Measurements from ENCODE around the gene RELL2.

The RELL2 gene

GRCh38 chr5:141686648-141687416 is 50.0 kb downstream of the RELL2 start:
- CTCF ChIA-PET, result interaction anchor here (0.8 kb wide), 1 partner anchor 274 kb away, joined by 3 read pairs; no protein-coding TSS in a partner anchor
- TF ChIP-seq FOXK2 (IDR thresholded peaks at IDR 0.05) (no peak), PKNOX1 (IDR thresholded peaks at IDR 0.05) (no peak), BHLHE40 (IDR thresholded peaks at IDR 0.05; ENCODE audit: borderline replicate concordance) (no peak), CTBP1 (IDR thresholded peaks at IDR 0.05; ENCODE audit: borderline replicate concordance) (no peak), HDGF (IDR thresholded peaks at IDR 0.05; ENCODE audit: borderline replicate concordance) (no peak), ARNT (IDR thresholded peaks at IDR 0.05) (no peak), TARDBP (IDR thresholded peaks at IDR 0.05) (no peak), L3MBTL2 (conservative IDR thresholded peaks at IDR 0.05) (no peak), FOXA1 (IDR thresholded peaks at IDR 0.05) (no peak), FOXM1 (IDR thresholded peaks at IDR 0.05; ENCODE audit: borderline replicate concordance) (no peak), SP1 (IDR thresholded peaks at IDR 0.05) (no peak), NFRKB (IDR thresholded peaks at IDR 0.05) (no peak), SUZ12 (IDR thresholded peaks at IDR 0.05) (no peak)

More at GRCh38 chr5:141686648-141687416, 50.0 kb downstream of the RELL2 start:
- DNase-seq (ENCODE audit: extremely low spot score), result no peak
- POLR2A ChIA-PET, result no interaction called here
